NCI-H1092 treated with DMSO at 0.1 percent for 48 hours (cell line): ENCODE data around the gene ANKRD33.

Experiments
- DNase-seq: peaks from one replicate; lab custom pipeline; 2025; lab: John Stamatoyannopoulos, UW

Gene ANKRD33

GRCh38 chr12:51862947-51863346 is 25.0 kb upstream of the ANKRD33 start:
- no peak for DNase-seq

GRCh38 chr12:51863363-51863932 is 24.5 kb upstream of the ANKRD33 start:
- no peak for DNase-seq

DNA sequence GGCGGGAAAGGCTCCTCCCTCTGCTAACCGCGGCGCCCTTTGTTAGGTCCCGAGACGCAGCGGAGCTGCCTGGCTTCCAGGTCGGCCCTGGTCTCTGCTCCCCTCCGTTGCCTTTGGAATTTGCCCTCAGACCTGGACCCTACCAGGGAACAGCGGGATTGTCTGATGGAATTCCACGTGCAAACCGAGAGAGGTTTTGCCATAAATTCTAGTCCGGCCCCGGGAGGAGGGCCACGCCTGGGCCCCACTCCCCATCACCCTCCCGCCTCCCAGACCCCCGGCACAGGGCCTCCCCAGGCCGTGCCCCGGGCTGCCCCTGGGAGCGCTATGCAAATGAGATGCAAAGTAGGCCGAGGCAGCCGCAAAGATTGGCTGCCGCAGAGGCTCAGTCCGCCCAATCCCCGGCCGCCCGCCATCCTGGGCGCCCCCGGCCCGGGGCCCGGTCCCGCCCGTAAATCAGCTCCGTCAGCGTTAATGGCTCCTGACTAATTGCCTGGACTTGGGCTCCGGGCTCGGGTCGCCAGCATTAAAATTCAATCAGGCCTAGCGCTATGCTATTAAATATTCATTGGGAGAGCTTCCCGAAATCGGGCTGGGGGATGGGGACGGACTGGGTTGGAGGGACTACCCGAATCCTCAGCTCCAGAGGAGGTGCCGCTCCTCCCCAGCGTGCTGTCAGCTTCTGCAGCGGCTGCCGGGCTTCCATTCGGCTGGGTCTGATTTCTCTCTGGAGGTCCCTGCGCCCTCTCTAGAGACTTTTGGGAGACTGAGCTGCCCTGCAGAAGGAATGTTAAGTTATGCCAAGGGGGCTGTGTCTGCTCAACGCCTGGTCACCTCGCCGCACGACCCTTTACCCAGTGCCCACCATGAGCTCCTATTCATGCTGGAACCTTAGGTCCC is 23.7 kb upstream of the ANKRD33 start:
- DNase-seq = no peak

DNA sequence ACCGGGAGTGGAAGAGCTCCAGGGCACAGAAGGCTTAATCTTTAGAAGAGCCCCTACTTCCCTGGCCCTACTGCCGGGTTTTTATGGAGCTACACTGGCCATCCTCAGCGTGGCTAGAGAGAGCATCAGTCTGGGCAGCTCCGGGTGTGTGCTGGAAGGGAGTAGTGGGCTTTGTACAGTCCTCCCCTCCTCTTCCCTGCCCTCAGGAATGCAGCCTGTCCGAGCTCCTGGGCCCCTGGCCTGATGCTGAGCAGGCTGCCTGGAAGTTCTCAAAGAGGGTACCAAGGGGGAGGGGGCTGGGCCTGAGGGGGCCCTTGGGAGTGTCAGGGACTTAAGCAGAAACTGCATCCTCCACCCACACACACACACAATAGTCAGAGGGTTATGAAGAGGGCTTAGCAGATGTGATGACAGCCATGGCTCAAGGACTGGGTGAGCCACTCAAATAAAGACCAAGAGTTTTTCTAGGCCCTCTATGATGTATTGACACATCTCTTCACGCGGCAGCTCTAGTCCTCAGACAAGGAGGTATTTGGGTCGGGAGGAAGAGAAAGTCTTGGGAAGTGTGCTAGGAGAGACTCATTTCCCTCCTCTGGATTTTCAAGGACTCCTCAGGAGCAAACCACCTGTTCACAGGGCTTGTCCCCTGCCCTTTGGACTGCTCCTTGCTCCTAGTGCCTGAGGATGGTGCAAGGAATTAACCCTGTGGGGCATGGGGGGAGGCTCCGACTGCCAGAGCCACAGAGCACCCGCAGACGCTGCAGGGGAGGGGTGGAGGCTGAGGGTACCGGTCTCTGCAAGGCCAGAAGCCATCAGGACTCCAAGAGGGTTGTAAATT is 22.9 kb upstream of the ANKRD33 start:
- no peak for DNase-seq

DNA sequence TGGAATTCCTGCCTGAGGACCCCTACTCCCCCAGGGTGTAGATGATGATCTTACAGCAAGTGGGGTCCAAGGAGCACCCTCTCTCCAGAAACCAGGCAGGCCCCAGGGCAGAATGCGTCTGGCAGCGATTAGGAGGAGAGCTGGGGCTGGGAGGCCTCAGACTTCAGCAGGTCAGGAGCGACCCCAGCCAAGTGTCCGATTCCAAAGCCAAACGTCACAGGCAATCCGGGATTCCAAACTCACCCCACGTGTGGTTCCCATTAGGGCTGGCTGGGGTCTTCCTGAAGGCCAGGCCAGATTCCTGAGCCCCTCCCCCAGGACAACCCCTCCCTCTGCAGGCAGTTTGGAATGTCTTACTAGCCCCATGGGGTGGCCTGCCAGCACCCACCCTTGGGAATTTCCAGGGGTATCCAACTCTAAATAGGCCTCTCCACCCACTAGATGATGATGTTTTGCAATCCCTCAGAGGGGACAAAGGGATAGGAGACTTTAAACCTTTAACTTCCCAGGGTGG is 22.1 kb upstream of the ANKRD33 start:
- no peak for DNase-seq

DNA sequence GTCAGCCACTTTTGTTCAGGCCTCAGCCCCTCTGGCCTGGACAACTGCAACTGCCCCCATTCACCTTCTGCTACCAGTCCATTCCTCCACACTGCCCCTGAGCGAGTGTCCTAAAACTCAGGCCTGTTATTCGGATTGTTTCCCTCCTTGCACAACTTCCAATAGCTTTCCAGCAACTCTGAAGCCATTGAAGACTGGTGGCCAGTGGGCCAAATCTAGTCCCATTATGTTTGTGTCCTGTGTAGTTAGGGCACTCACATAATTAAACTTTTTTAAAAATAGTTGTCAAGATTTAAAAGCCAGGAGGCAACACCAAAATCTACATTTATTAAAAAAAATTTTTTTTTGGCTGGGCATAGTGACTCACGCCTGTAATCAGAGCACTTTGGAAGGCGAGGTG is 21.6 kb upstream of the ANKRD33 start:
- DNase-seq = no peak

GRCh38 chr12:51866762-51867161 is 21.1 kb upstream of the ANKRD33 start:
- no peak for DNase-seq

DNA sequence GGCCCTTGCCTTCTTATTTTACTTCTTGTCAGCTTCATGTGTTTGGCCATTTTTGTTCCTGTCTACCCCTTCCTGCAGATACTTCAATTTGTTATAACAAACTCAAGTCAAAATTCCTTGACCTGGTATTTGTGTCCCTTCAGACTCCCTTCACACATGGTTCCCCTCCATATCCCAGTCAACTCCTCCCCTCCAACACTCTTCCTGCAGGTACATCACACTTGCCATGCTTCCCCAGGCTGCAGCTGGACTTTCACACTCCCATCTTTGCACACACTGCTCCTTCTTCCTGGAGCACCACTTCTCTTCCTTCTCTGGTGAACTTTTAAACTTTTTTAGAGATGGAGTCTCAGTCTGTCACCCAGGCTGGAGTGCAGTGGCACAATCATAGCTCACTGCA is 20.5 kb upstream of the ANKRD33 start:
- DNase-seq = no peak

GRCh38 chr12:51867796-51868428 is 20.0 kb upstream of the ANKRD33 start:
- DNase-seq = no peak

GRCh38 chr12:51868821-51869495 is 18.9 kb upstream of the ANKRD33 start:
- DNase-seq = peak; percentile 19

DNA sequence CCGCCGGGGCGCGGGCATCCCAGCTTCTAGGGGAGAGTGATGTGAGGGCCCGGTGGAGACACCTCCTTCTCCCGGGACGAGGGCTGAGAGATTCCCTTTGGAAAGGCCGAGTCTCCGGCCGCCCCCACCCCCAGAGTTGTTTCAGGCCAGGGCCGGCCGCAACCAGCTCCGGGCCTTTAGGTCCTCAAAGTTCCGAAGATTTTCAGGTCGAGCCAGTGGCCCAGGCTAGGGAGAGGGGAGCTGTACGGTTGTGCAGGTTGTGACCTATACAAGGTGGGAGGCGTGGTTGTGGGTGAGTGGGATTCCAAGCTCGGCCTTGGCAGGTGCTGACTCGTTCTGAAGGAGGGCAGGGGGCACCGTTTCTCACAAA is 18.4 kb upstream of the ANKRD33 start:
- no peak for DNase-seq

- no peak for DNase-seq
Measured at GRCh38 chr12:51869931-51870330, 18.0 kb upstream of the ANKRD33 start.

GRCh38 chr12:51870504-51870903 is 17.4 kb upstream of the ANKRD33 start:
- no peak for DNase-seq

DNA sequence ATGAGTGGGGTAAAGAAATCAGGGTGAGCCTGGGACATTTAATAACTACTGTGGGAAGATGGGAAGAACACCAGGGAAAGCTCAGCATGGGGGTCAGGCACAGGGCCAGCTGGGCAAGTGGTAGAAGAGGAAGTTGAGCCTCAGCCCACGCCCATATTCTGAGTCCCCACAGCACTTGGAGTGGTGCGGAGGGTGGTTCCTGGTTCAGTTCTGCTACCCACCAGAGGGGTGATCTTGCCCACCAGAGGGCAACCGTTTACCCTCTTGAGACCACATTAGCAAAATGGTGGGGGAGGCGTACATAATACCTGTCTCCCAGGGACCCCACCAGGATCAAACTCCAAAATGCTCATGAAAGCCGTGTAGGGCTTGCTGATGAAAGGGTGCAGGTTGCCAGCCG is 16.8 kb upstream of the ANKRD33 start:
- no peak for DNase-seq

- DNase-seq = no peak
Measured at GRCh38 chr12:51871918-51872688, 15.8 kb upstream of the ANKRD33 start.

DNA sequence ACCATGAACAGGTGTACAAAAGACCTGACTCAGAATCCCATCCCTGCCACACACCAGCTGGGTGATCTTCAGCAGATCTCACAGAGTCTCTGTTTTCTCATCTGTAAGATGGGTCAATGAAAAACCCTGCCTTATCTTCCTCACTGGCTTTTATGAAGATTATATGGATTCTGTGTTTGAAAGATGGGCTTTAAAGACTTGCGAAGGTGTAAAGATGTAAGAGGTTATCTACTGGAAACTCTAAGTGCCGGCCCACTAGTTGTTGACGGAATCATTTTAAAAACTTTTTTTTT is 15.3 kb upstream of the ANKRD33 start:
- DNase-seq = no peak

- no peak for DNase-seq
Measured at GRCh38 chr12:51873251-51873994, 14.5 kb upstream of the ANKRD33 start.

- no peak for DNase-seq
Measured at GRCh38 chr12:51874000-51874399, 13.9 kb upstream of the ANKRD33 start.

DNA sequence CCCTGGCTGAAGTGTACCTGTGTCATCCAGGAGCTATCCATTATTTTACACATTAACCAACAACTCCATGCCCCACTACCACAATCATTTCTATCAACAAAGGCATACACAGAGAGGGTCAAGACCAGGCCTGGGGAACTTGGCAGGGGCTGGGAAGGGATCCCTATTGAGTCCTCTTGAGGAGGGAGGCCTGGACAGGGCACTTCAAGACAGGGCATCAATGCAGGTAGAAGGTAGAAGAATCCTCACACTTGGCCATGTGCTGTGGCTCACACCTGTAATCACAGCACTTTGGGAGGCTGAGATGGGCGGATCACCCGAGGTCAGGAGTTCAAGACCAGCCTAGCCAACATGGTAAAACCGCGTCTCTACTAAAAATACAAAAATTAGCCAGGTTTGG is 13.4 kb upstream of the ANKRD33 start:
- DNase-seq = no peak

DNA sequence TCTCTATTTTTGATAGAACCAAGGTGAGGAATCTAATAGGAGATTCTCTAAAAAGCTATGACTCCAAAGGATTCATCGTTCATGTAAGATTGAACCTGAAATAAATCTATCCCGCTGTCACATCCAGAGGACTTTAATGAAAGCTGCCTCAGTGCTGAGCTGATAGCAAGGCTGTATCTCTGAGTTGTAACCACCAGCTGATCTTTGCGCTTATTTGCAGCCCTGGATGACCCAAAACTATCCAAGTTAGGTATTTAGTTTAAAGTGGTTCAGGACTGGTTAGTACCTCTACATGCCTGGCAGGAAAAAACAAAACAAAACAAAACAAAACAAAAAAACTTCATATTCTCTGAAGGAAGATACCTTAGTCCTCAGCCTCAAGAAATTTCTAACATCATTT is 8.8 kb upstream of the ANKRD33 start:
- DNase-seq = no peak
